Ishikawa (cell line): ENCODE measurements around the gene PFKP.

Experiments used
- CREB1 ChIP-seq: IDR thresholded peaks from 2 replicates; pipeline ENCODE4 v1.6.1; 2012; ENCODE audit warnings: low read depth
- EGR1 ChIP-seq: IDR thresholded peaks from 2 replicates; pipeline ENCODE4 v1.6.1; 2012
- EP300 ChIP-seq: IDR thresholded peaks from 2 replicates; pipeline ENCODE4 v1.6.1; 2012; ENCODE audit warnings: borderline replicate concordance
- FOXM1 ChIP-seq: IDR thresholded peaks from 2 replicates; pipeline ENCODE4 v1.6.1; 2012; ENCODE audit warnings: low read depth, borderline replicate concordance
- RAD21 ChIP-seq: IDR thresholded peaks from 2 replicates; pipeline ENCODE4 v1.6.1; 2012; ENCODE audit warnings: low read depth
- TEAD4 ChIP-seq: IDR thresholded peaks from 2 replicates; pipeline ENCODE4 v1.6.1; 2012
- YY1 ChIP-seq: IDR thresholded peaks from 2 replicates; pipeline ENCODE4 v1.6.1; 2012; ENCODE audit warnings: low read depth
- ZBTB7A ChIP-seq: IDR thresholded peaks from 2 replicates; pipeline ENCODE4 v1.6.1; 2012; ENCODE audit warnings: low read depth
- TF ChIP-seq, protein P1 (sequence below): IDR thresholded peaks from 2 replicates; pipeline ENCODE4 v1.6.1; 2012
- TF ChIP-seq, protein P2 (sequence below): IDR thresholded peaks from 2 replicates; pipeline ENCODE4 v1.6.1; 2012; ENCODE audit warnings: low read depth, mild to moderate bottlenecking
- TF ChIP-seq, protein P3 (sequence below): IDR thresholded peaks from 2 replicates; pipeline ENCODE4 v1.6.1; 2012

DNA sequence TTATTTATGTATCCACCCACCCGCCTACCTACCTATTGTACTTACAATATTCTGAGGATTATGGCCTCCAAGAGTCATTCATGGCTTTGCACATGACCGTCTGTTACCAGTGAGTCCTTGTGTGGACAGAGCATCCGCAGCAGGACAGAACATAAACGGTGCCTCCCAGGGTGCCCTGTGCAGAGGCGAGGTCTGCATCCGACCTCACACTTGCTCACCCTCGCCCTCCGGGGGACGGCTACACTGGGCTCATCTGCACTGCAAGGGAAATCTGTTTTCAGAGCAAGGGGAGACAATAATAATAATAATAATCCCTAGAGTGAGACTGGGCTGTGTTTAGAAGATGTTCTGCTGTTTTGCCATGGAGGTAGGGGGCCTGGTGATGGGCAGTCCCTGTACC lies 29.8 kb downstream of the PFKP start:
- no peak for TF ChIP-seq EP300
- TF ChIP-seq YY1 = no peak
- TF ChIP-seq, protein P1, sequence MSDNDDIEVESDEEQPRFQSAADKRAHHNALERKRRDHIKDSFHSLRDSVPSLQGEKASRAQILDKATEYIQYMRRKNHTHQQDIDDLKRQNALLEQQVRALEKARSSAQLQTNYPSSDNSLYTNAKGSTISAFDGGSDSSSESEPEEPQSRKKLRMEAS = no peak
- TF ChIP-seq CREB1 = no peak
- TF ChIP-seq, protein P2, sequence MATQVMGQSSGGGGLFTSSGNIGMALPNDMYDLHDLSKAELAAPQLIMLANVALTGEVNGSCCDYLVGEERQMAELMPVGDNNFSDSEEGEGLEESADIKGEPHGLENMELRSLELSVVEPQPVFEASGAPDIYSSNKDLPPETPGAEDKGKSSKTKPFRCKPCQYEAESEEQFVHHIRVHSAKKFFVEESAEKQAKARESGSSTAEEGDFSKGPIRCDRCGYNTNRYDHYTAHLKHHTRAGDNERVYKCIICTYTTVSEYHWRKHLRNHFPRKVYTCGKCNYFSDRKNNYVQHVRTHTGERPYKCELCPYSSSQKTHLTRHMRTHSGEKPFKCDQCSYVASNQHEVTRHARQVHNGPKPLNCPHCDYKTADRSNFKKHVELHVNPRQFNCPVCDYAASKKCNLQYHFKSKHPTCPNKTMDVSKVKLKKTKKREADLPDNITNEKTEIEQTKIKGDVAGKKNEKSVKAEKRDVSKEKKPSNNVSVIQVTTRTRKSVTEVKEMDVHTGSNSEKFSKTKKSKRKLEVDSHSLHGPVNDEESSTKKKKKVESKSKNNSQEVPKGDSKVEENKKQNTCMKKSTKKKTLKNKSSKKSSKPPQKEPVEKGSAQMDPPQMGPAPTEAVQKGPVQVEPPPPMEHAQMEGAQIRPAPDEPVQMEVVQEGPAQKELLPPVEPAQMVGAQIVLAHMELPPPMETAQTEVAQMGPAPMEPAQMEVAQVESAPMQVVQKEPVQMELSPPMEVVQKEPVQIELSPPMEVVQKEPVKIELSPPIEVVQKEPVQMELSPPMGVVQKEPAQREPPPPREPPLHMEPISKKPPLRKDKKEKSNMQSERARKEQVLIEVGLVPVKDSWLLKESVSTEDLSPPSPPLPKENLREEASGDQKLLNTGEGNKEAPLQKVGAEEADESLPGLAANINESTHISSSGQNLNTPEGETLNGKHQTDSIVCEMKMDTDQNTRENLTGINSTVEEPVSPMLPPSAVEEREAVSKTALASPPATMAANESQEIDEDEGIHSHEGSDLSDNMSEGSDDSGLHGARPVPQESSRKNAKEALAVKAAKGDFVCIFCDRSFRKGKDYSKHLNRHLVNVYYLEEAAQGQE = no peak
- TF ChIP-seq RAD21 = no peak
- no peak for TF ChIP-seq FOXM1
- TF ChIP-seq ZBTB7A = no peak
- TF ChIP-seq TEAD4 = no peak
- TF ChIP-seq, protein P3, sequence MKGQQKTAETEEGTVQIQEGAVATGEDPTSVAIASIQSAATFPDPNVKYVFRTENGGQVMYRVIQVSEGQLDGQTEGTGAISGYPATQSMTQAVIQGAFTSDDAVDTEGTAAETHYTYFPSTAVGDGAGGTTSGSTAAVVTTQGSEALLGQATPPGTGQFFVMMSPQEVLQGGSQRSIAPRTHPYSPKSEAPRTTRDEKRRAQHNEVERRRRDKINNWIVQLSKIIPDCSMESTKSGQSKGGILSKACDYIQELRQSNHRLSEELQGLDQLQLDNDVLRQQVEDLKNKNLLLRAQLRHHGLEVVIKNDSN = no peak
- TF ChIP-seq EGR1 = no peak
